AG09309 (cell line): ENCODE data around the gene SYTL3.
"Not testable (repeated sequence)": the region's sequence is repeated elsewhere in the genome, so short reads cannot be mapped to it uniquely, and the experiment has no call there.

Experiments
- DNase-seq: peaks from one replicate; pipeline ENCODE4 v3.0.0-alpha.2; 2010; ENCODE audit warnings: low read depth
- H3K4me3 ChIP-seq: 2 replicates; pipeline ENCODE4 v1.5.1; 2011; ENCODE audit warnings: mild to moderate bottlenecking, low read depth, low read length, moderate library complexity; ENCODE audit not compliant: control insufficient read depth
- TF ChIP-seq, protein P1 (sequence below): IDR thresholded peaks from 2 replicates; pipeline ENCODE4 v1.5.1; 2011; ENCODE audit warnings: mild to moderate bottlenecking, low read depth, low read length, inconsistent platforms; ENCODE audit not compliant: insufficient read depth, control insufficient read depth; ENCODE audit errors: missing control alignments

Gene SYTL3, protein sequence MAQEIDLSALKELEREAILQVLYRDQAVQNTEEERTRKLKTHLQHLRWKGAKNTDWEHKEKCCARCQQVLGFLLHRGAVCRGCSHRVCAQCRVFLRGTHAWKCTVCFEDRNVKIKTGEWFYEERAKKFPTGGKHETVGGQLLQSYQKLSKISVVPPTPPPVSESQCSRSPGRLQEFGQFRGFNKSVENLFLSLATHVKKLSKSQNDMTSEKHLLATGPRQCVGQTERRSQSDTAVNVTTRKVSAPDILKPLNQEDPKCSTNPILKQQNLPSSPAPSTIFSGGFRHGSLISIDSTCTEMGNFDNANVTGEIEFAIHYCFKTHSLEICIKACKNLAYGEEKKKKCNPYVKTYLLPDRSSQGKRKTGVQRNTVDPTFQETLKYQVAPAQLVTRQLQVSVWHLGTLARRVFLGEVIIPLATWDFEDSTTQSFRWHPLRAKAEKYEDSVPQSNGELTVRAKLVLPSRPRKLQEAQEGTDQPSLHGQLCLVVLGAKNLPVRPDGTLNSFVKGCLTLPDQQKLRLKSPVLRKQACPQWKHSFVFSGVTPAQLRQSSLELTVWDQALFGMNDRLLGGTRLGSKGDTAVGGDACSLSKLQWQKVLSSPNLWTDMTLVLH

DNA sequence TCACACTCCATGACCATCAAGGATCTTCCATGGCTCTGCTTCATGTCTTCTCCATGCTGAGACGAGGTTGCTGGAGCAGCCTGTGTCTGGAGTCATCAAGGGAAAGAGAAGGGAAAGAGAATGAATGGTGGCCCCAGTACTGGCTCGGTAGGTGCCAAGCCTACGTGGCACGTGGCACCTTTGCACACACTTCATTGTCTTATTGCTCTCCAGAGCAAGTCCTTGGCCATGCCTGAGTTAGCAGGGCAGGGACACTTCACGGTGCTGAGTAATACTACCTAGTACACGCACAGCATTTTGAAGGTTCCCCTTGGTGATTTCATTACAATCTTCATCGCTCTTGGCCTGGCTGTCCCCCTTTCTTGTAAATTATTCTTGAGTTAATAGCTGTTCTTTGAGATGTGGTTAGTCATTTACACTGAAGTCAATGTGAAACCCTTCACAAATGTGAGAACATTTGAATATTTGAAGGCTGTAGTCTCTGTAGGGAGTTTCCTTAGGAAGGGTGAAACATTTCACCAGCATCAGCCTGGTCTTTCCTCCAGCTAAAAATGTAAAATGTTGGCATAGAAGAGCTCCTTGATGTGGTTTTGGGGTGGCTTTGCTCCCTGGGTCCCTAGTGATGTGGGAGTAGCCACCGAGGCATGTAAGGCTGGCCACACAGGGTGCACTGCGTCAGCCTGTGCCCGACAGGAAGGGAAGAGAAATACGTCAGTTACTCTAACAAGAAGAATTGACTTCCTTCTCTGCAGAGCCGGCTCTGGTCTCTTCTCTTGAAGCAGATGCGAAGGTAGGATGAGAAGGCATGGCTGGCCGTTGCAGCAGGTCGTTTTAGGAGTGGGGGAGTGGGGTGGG, at the start of gene SYTL3:
SYTL3 (plus strand) TSS at position 766 of the 855 bp plus-strand sequence. CDS start 13,215 bp downstream, outside the sequence.
- no peak for DNase-seq

DNA sequence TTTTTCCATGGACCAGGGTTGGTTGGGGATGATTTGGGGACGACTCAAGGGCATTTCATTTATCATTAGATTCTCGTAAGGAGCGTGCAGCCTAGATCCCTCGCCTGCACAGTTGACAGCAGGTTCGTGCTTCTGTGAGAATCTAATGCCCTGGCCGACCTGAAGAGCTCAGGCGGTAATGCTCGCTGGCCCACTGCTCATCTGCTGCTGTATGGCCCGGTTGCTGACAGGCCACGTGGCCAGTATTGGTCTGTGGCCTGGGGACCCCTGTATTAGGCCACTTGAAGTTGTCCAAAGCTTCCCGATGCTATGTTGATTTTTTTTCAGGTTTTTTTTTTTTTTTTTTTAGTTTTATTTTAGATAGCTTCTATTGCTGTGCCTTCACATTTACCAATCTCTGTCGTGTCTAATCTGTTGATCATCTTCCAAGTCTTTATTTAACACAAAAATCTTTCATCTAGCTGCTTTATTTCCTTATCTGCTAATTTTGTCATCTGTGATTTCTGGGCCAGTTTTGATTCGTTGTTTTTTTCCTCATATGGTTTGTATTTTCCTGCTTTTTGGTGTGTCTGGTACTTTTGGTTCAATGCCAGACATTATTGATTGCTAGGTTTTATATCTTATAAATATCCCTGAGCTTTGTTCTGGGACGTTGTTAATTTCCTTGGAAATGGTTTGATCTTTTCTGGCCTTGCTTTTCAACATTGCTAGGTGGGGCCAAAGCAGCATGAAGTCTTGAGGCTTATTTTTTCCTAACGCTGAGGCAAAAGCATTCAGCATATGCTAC, 46.4 kb upstream of the SYTL3 start:
- TF ChIP-seq, protein P1, sequence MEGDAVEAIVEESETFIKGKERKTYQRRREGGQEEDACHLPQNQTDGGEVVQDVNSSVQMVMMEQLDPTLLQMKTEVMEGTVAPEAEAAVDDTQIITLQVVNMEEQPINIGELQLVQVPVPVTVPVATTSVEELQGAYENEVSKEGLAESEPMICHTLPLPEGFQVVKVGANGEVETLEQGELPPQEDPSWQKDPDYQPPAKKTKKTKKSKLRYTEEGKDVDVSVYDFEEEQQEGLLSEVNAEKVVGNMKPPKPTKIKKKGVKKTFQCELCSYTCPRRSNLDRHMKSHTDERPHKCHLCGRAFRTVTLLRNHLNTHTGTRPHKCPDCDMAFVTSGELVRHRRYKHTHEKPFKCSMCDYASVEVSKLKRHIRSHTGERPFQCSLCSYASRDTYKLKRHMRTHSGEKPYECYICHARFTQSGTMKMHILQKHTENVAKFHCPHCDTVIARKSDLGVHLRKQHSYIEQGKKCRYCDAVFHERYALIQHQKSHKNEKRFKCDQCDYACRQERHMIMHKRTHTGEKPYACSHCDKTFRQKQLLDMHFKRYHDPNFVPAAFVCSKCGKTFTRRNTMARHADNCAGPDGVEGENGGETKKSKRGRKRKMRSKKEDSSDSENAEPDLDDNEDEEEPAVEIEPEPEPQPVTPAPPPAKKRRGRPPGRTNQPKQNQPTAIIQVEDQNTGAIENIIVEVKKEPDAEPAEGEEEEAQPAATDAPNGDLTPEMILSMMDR, result no peak
- DNase-seq, result no peak
- H3K4me3 ChIP-seq, result no peak overlapping the region

More for the DNA sequence above, at the start of gene SYTL3:
- TF ChIP-seq, protein P1, result no peak
- H3K4me3 ChIP-seq, result no peak within 1 kb of the TSS

DNA sequence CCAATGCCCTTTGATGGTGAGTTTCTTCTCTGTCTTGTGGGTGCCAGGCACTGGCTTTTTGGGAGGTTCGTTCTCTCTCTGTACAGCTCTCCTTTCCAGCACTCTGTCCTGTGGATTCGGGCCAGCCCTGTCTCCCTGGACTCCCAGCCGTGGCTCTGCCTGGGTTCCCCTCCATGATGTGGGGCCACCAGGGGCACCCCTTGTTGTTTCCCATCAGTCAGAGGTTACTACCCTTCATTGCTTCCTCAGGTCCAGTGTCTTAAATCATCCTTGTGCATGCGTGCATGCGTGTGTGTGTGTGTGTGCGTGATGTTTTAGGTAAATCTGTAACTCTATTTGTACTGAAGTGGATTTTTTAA, 45.8 kb upstream of the SYTL3 start:
- TF ChIP-seq, protein P1, result no peak
- DNase-seq, result no peak
- H3K4me3 ChIP-seq, result no peak overlapping the region

DNA sequence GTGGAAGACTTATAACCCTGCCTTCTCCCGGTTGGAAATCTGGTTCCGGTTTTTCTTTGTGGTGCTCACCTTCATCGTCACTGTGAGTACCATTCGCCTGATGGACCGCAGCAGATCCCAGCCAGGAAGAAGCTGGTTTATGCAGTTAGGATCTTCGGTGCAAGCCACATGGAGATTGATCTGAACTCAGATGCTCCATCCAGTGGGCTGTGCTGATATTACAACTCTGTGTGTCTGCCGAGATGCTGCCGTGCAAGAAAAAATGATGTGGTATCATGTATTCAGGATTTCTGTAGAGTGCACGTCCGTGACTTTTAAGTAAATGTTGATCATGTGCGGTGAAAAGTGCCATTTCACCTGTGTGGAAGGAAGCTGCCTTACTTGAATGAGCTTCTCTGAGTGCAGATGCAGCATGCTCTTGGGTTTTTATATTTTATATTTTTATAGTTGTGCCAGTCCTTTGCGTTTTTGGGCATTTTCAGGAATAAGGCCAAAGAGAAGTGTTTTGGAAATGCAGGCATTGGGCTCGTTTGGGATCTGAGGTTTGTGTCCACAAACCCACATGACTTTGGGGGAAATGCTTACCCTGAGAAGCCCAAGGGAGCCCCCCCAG, 44.5 kb upstream of the SYTL3 start:
- DNase-seq, result peak; percentile 27
- TF ChIP-seq, protein P1, result peak; percentile 75
- H3K4me3 ChIP-seq, result no peak overlapping the region

DNA sequence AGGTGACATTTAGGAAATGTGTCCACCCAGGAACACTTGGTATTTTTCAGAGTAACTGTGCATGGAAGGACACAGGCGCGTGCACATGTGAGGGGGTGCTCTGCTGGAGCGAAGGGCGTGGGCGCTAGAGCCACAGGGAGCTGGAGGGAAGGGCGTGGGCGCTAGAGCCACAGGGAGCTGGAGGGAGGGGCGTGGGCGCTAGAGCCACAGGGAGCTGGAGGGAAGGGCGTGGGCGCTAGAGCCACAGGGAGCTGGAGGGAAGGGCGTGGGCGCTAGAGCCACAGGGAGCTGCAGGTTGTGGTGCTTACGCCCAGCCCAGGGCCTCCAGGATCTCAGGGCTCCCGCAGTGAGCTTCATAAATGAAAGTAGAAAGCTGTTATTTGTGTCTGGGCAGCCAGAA, 43.8 kb upstream of the SYTL3 start:
- not testable (repeated sequence) for DNase-seq, H3K4me3 ChIP-seq

DNA sequence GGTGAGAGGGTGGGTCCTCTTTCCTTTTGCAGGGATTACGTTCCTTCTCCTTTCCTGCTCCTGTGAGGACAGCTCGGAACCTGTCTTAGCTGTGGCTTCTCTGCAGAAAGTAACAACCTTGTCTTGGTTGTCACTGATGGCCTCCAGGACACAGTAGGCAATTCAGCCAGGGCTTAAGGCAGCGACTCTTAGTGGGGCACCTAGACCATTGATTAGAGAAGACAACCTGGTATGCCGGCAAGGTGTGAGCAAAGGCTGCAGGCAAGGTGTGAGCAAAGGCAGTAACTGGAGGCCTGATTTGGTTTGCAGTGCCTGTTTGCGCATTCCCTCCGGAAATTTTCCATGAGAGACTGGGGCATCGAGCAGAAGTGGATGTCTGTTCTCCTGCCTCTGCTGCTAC, 42.9 kb upstream of the SYTL3 start:
- H3K4me3 ChIP-seq, result no peak overlapping the region

More for the DNA sequence above, 42.9 kb upstream of the SYTL3 start:
- TF ChIP-seq, protein P1, result no peak
- DNase-seq, result no peak
